NCI-H226 (cell line): ENCODE results near the gene XXYLT1.

ENCODE experiments used
- DNase-seq: peaks from one replicate; pipeline ENCODE4 v3.0.0-alpha.2; 2015

Gene XXYLT1

GRCh38 chr3:195072916-195073564, 197.9 kb downstream of the XXYLT1 start:
- DNase-seq, result no peak

- DNase-seq, result no peak
Measured at GRCh38 chr3:195071916-195072820, 198.8 kb downstream of the XXYLT1 start.

GRCh38 chr3:195071011-195071728, 199.8 kb downstream of the XXYLT1 start:
- no peak for DNase-seq

GRCh38 chr3:195070336-195070735, 200.6 kb downstream of the XXYLT1 start:
- no peak for DNase-seq

GRCh38 chr3:195069501-195070251, 201.3 kb downstream of the XXYLT1 start:
- no peak for DNase-seq

GRCh38 chr3:195068084-195069080, 202.6 kb downstream of the XXYLT1 start:
- no peak for DNase-seq

GRCh38 chr3:195066441-195066841, 204.5 kb downstream of the XXYLT1 start:
- DNase-seq, result no peak

- DNase-seq, result no peak
Measured at GRCh38 chr3:195065864-195066185, 205.1 kb downstream of the XXYLT1 start.

- DNase-seq, result no peak
Measured at GRCh38 chr3:195065142-195065863, 205.7 kb downstream of the XXYLT1 start.

GRCh38 chr3:195064300-195064931, 206.5 kb downstream of the XXYLT1 start:
- no peak for DNase-seq

GRCh38 chr3:195063581-195064193, 207.3 kb downstream of the XXYLT1 start:
- DNase-seq, result no peak

GRCh38 chr3:195062866-195063540, 208.0 kb downstream of the XXYLT1 start:
- DNase-seq, result no peak

- no peak for DNase-seq
Measured at GRCh38 chr3:195061756-195062655, 209.0 kb downstream of the XXYLT1 start.

- no peak for DNase-seq
Measured at GRCh38 chr3:195060531-195061291, 210.2 kb downstream of the XXYLT1 start.

GRCh38 chr3:195060217-195060481, 210.8 kb downstream of the XXYLT1 start:
- no peak for DNase-seq

- DNase-seq, result no peak
Measured at GRCh38 chr3:195059471-195060216, 211.3 kb downstream of the XXYLT1 start.

GRCh38 chr3:195059006-195059350, 212.0 kb downstream of the XXYLT1 start:
- no peak for DNase-seq
